PC-3 (cell line): Measurements from ENCODE around the gene EXOC7. TPM values are rescaled to one million over a fixed set of nuclear protein-coding genes. Genes with fewer than 3 reads are reported as not detected.

Experiments used
- ATAC-seq: fragments of 200-7000 bp; cut with Tn5 transposase; 2 replicates; pipeline ENCODE4 v1.9.1; 2020; ENCODE audit warnings: mild to moderate bottlenecking, moderate library complexity
- BruUV-seq: library from RNA; stranded (reverse); fragments of 400-500 nt; replicated peaks from 2 replicates; lab custom pipeline; 2021; lab: Mats Ljungman, UMichigan
- CTCF ChIA-PET: fragments of 300-600 bp; sonication (Branson Sonifier 250); formaldehyde crosslinking; loops from one replicate; lab custom pipeline; 2022; ENCODE audit warnings: antibody characterized with exemption; lab: Charles Lee
- POLR2A ChIA-PET: fragments of 300-600 bp; sonication (Branson Sonifier 250); formaldehyde crosslinking; loops from one replicate; lab custom pipeline; 2022; ENCODE audit warnings: antibody characterized with exemption; ENCODE audit not compliant: unreplicated experiment; lab: Charles Lee
- DNase-seq: peaks from one replicate; pipeline ENCODE4 v3.0.0-alpha.2; 2015
- H2AFZ ChIP-seq: fragments of 300-600 bp; sonication (generic); 2 replicates; pipeline ENCODE4 v1.6.0; 2016; ENCODE audit warnings: antibody characterized with exemption, low read length
- H3F3A ChIP-seq: fragments of 300-600 bp; sonication (generic); one replicate; pipeline ENCODE4 v1.6.0; 2017; ENCODE audit warnings: antibody characterized with exemption, low read length, control low read depth, mild to moderate bottlenecking; ENCODE audit not compliant: unreplicated experiment
- H3K27ac ChIP-seq: fragments of 300-600 bp; sonication (generic); 2 replicates; pipeline ENCODE4 v1.5.1; 2016; ENCODE audit warnings: mild to moderate bottlenecking, low read length
- H3K27me3 ChIP-seq: fragments of 300-600 bp; sonication (generic); 2 replicates; pipeline ENCODE4 v1.6.1; 2016; ENCODE audit warnings: low read length, mixed read lengths
- H3K36me3 ChIP-seq: fragments of 300-600 bp; sonication (generic); 2 replicates; pipeline ENCODE4 v1.6.1; 2016; ENCODE audit warnings: low read depth, mixed run types, low read length, mixed read lengths
- H3K4me1 ChIP-seq: fragments of 300-600 bp; sonication (generic); 2 replicates; pipeline ENCODE4 v1.5.1; 2016; ENCODE audit warnings: low read length; ENCODE audit not compliant: insufficient read depth
- H3K4me2 ChIP-seq: fragments of 300-600 bp; sonication (generic); 2 replicates; pipeline ENCODE4 v1.6.0; 2016; ENCODE audit warnings: low read length
- H3K4me3 ChIP-seq: fragments of 300-600 bp; sonication (generic); 2 replicates; pipeline ENCODE4 v1.5.1; 2016; ENCODE audit warnings: mild to moderate bottlenecking, low read length, mixed read lengths
- H3K79me2 ChIP-seq: fragments of 300-600 bp; sonication (generic); 2 replicates; pipeline ENCODE4 v1.6.1; 2017; ENCODE audit warnings: low read length, mixed read lengths
- H3K9ac ChIP-seq: fragments of 300-600 bp; sonication (generic); 2 replicates; pipeline ENCODE4 v1.6.0; 2016; ENCODE audit warnings: mild to moderate bottlenecking, low read length
- H3K9me2 ChIP-seq: fragments of 300-600 bp; sonication (generic); replicated peaks from 2 replicates; pipeline ENCODE4 v1.6.1; 2016; ENCODE audit warnings: mixed run types, low read length, mixed read lengths
- H3K9me3 ChIP-seq: fragments of 300-600 bp; sonication (generic); 2 replicates; pipeline ENCODE4 v1.6.1; 2016; ENCODE audit warnings: low read length, mixed read lengths
- H4K20me1 ChIP-seq: fragments of 300-600 bp; sonication (generic); 2 replicates; pipeline ENCODE4 v1.6.1; 2016; ENCODE audit warnings: low read length, mixed read lengths
- CTCF ChIP-seq: fragments of 300-600 bp; sonication (generic); conservative IDR thresholded peaks from 2 replicates; pipeline ENCODE4 v1.5.1; 2017; ENCODE audit warnings: antibody characterized with exemption, low read depth, mild to moderate bottlenecking, low read length
- EZH2 ChIP-seq: fragments of 300-600 bp; sonication (generic); IDR thresholded peaks from one replicate; pipeline ENCODE4 v1.6.1; 2017; ENCODE audit warnings: antibody characterized with exemption, mild to moderate bottlenecking, low read length; ENCODE audit not compliant: unreplicated experiment
- EZH2phosphoT487 ChIP-seq: fragments of 300-600 bp; sonication (generic); IDR thresholded peaks from 2 replicates; pipeline ENCODE4 v1.6.1; 2018; ENCODE audit warnings: mild to moderate bottlenecking, antibody characterized with exemption, low read length, borderline replicate concordance
- intact Hi-C: fragments of 100-400 bp; cut with micrococcal nuclease; formaldehyde crosslinking; loops from 2 replicates; pipeline ENCODE4 v1.9.0; 2023
- total RNA-seq: library from RNA; depleted of rRNA; stranded (reverse); fragments of >200 nt; gene quantifications from 2 replicates; pipeline ENCODE4 v1.2.3, GENCODE V29; 2014

EXOC7 gene
- total RNA-seq, 1 experiment from 2014 or later, result 153 TPM

- no peaks in the 10 kb centered on the region for H3K27me3 ChIP-seq
- no peak overlapping the region for H2AFZ ChIP-seq
- no TSS peak for BruUV-seq
- H3K4me3 ChIP-seq, result no peak overlapping the region
- H3K27ac ChIP-seq, result no peak overlapping the region
- TF ChIP-seq EZH2phosphoT487 (no peak), EZH2 (no peak), CTCF (no peak)
- no peaks in the 10 kb centered on the region for H4K20me1 ChIP-seq
- POLR2A ChIA-PET, result no interaction called here
- no peak for DNase-seq
- H3K9ac ChIP-seq, result no peak overlapping the region
- CTCF ChIA-PET, result interaction anchor here (1.0 kb wide), 1 partner anchor 323 kb away, joined by 5 read pairs; no protein-coding TSS in a partner anchor
- H3K9me2 ChIP-seq, result no peaks in the 10 kb centered on the region
- H3K9me3 ChIP-seq, result no peaks in the 10 kb centered on the region
- no peaks in the 10 kb centered on the region for H3K36me3 ChIP-seq
- H3K79me2 ChIP-seq, result no peaks in the 10 kb centered on the region
- no peak overlapping the region for H3K4me2 ChIP-seq
- H3F3A ChIP-seq, result no peaks in the 10 kb centered on the region
- H3K4me1 ChIP-seq, result peaks cover 14% of the 10 kb centered on the region
- no peak for ATAC-seq
- intact Hi-C loops, result no loop called here
Measured at GRCh38 chr17:76135810-76136188, 32.2 kb upstream of the EXOC7 start.

- ATAC-seq, result no peak
- no TSS peak for BruUV-seq
Measured at GRCh38 chr17:76134911-76135809, 31.6 kb upstream of the EXOC7 start.

More at GRCh38 chr17:76134911-76135809, 31.6 kb upstream of the EXOC7 start:
- no peak overlapping the region for H3K4me2 ChIP-seq
- H3K27ac ChIP-seq, result no peak overlapping the region
- intact Hi-C loops, result no loop called here
- no peaks in the 10 kb centered on the region for H3F3A ChIP-seq
- no peak for TF ChIP-seq CTCF
- no peak for TF ChIP-seq EZH2phosphoT487
- TF ChIP-seq EZH2, result no peak
- CTCF ChIA-PET, result interaction anchor here (1.0 kb wide), 1 partner anchor 323 kb away, joined by 5 read pairs; no protein-coding TSS in a partner anchor
- H2AFZ ChIP-seq, result no peak overlapping the region
- H3K79me2 ChIP-seq, result no peaks in the 10 kb centered on the region
- POLR2A ChIA-PET, result no interaction called here
- no peaks in the 10 kb centered on the region for H3K27me3 ChIP-seq
- no peak overlapping the region for H3K4me3 ChIP-seq
- H3K4me1 ChIP-seq, result peaks cover 12% of the 10 kb centered on the region
- no peaks in the 10 kb centered on the region for H3K9me2 ChIP-seq
- no peaks in the 10 kb centered on the region for H4K20me1 ChIP-seq
- DNase-seq, result no peak
- no peak overlapping the region for H3K9ac ChIP-seq
- no peaks in the 10 kb centered on the region for H3K36me3 ChIP-seq
- H3K9me3 ChIP-seq, result no peaks in the 10 kb centered on the region
